HCT116 (cell line): ENCODE results near the gene APOLD1. TPM values are rescaled to one million over a fixed set of nuclear protein-coding genes. Genes with fewer than 3 reads are reported as not detected.
"Not testable (repeated sequence)": the region's sequence is repeated elsewhere in the genome, so short reads cannot be mapped to it uniquely, and the experiment has no call there.

Experiments
- ATAC-seq: fragments of 200-7000 bp; cut with Tn5 transposase; 2 replicates; pipeline ENCODE4 v1.9.1; 2020; ENCODE audit warnings: mild to moderate bottlenecking, moderate library complexity
- BruUV-seq: library from RNA; stranded (reverse); fragments of 400-500 nt; replicated peaks from 2 replicates; lab custom pipeline; 2021; lab: Mats Ljungman, UMichigan
- CTCF ChIA-PET: fragments of 300-600 bp; sonication (Branson Sonifier 250); formaldehyde crosslinking; loops from one replicate; lab custom pipeline; 2021; ENCODE audit warnings: antibody characterized with exemption; lab: Charles Lee
- POLR2A ChIA-PET: fragments of 300-600, 350-600 bp; sonication (Branson Sonifier 250); formaldehyde crosslinking; loops from one replicate; lab custom pipeline; 2021; ENCODE audit warnings: antibody characterized with exemption; lab: Charles Lee
- RAD21 ChIA-PET, 2 experiments: fragments of 300-600 bp; sonication (Branson Sonifier 250); formaldehyde crosslinking; loops; one replicate each; lab custom pipeline; 2023; ENCODE audit warnings: low total read pairs in 2 of 2; ENCODE audit not compliant: uncharacterized antibody in 2 of 2, unreplicated experiment in 2 of 2, low non-redundant PET in 1 of 2; lab: Charles Lee
- DNase-seq: peaks from one replicate; pipeline ENCODE4 v3.0.0-alpha.2; 2010; ENCODE audit warnings: low read depth, low spot score
- H2AFZ ChIP-seq: fragments of 200-600 bp; shearing (Covaris generic), sonication (generic); 2 replicates; pipeline ENCODE4 v1.6.1; 2017; ENCODE audit warnings: low read depth, mixed run types, mixed read lengths, antibody characterized with exemption, low read length; ENCODE audit not compliant: poor library complexity, severe bottlenecking
- H3K27ac ChIP-seq: 2 replicates; pipeline ENCODE4 v1.5.1; 2012; ENCODE audit warnings: low read depth, low read length
- H3K27me3 ChIP-seq: fragments of 200-600 bp; sonication (generic); 2 replicates; pipeline ENCODE4 v1.6.1; 2016; ENCODE audit warnings: mixed run types, low read length, mixed read lengths; ENCODE audit not compliant: insufficient read depth
- H3K36me3 ChIP-seq, 2 experiments: fragments of 200-500 bp in 1 of 2; fragments of 200-600 bp in 1 of 2; sonication (Bioruptor generic) in 1 of 2; sonication (generic) in 1 of 2; 2 replicates each; pipeline versions ENCODE4 v1.5.1 to v1.6.1; 2014 to 2016; ENCODE audit warnings: low read length in 2 of 2, inconsistent platforms in 1 of 2, mixed read lengths in 1 of 2, mixed run types in 1 of 2; ENCODE audit not compliant: insufficient read depth in 2 of 2, control insufficient read depth in 1 of 2
- H3K4me1 ChIP-seq, 2 experiments: fragments of 200-600 bp in 1 of 2; sonication (generic) in 1 of 2; 2 replicates each; pipeline versions ENCODE4 v1.5.1 to v1.6.1; 2012 to 2017; ENCODE audit warnings: low read length in 2 of 2, inconsistent platforms in 1 of 2, mild to moderate bottlenecking in 1 of 2, mixed read lengths in 1 of 2, mixed run types in 1 of 2, moderate library complexity in 1 of 2; ENCODE audit not compliant: insufficient read depth in 2 of 2, control insufficient read depth in 1 of 2
- H3K4me2 ChIP-seq: fragments of 200-600 bp; sonication (generic); 2 replicates; pipeline ENCODE4 v1.6.1; 2017; ENCODE audit warnings: mixed run types, low read length, mixed read lengths
- H3K4me3 ChIP-seq, 2 experiments: fragments of 200-600 bp in 1 of 2; sonication (generic) in 1 of 2; replicated peaks in 1 of 2; 2 replicates each; pipeline ENCODE4 v1.5.1; 2011 to 2016; ENCODE audit warnings: low read length in 2 of 2, control low read depth in 1 of 2, low read depth in 1 of 2, mild to moderate bottlenecking in 1 of 2, mixed read lengths in 1 of 2, mixed run types in 1 of 2
- H3K79me2 ChIP-seq: fragments of 200-600 bp; sonication (generic); 2 replicates; pipeline ENCODE4 v1.6.1; 2017; ENCODE audit warnings: mild to moderate bottlenecking, mixed run types, low read length, moderate library complexity, mixed read lengths; ENCODE audit not compliant: insufficient read depth
- H3K9ac ChIP-seq: fragments of 200-600 bp; sonication (generic); 2 replicates; pipeline ENCODE4 v1.6.1; 2016; ENCODE audit warnings: low read length, mixed read lengths
- H3K9me2 ChIP-seq: fragments of 200-600 bp; sonication (generic), shearing (Covaris generic); 2 replicates; pipeline ENCODE4 v1.6.1; 2017; ENCODE audit warnings: mixed run types, mild to moderate bottlenecking, moderate library complexity; ENCODE audit not compliant: insufficient read depth
- H3K9me3 ChIP-seq, 2 experiments: fragments of 200-500 bp in 1 of 2; fragments of 200-600 bp in 1 of 2; sonication (Bioruptor generic) in 1 of 2; sonication (generic) in 1 of 2; 2 replicates each; pipeline ENCODE4 v1.6.1; 2014 to 2017; ENCODE audit warnings: low read length in 2 of 2, mixed read lengths in 2 of 2, inconsistent platforms in 1 of 2, low read depth in 1 of 2, mild to moderate bottlenecking in 1 of 2, mixed run types in 1 of 2, moderate library complexity in 1 of 2; ENCODE audit not compliant: control insufficient read depth in 1 of 2, insufficient read depth in 1 of 2
- H4K20me1 ChIP-seq: fragments of 200-600 bp; sonication (generic), shearing (Covaris generic); 2 replicates; pipeline ENCODE4 v1.6.1; 2017; ENCODE audit warnings: mixed run types, mild to moderate bottlenecking, moderate library complexity; ENCODE audit not compliant: insufficient read depth
- CBX3 ChIP-seq: IDR thresholded peaks from 2 replicates; pipeline ENCODE4 v1.6.1; 2012; ENCODE audit warnings: low read depth
- EZH2phosphoT487 ChIP-seq: fragments of 200-600 bp; IDR thresholded peaks from 2 replicates; pipeline ENCODE4 v1.6.1; 2018; ENCODE audit warnings: antibody characterized with exemption, borderline replicate concordance
- REST ChIP-seq: IDR thresholded peaks from 2 replicates; pipeline ENCODE4 v1.6.1; 2012; ENCODE audit warnings: low read depth
- SP1 ChIP-seq: IDR thresholded peaks from 2 replicates; pipeline ENCODE4 v1.6.1; 2012; ENCODE audit warnings: low read depth
- YY1 ChIP-seq: IDR thresholded peaks from 2 replicates; pipeline ENCODE4 v1.6.1; 2011; ENCODE audit warnings: low read length, low read depth, moderate library complexity, mild to moderate bottlenecking; ENCODE audit not compliant: insufficient replicate concordance; ENCODE audit errors: extremely low read depth
- intact Hi-C: fragments of 100-400 bp; cut with micrococcal nuclease; formaldehyde crosslinking; loops from 2 replicates; pipeline ENCODE4 v1.10.0; 2022
- total RNA-seq: library from RNA; stranded (reverse); gene quantifications from one replicate; pipeline ENCODE4 v1.2.1, GENCODE V29; 2021; ENCODE audit not compliant: unreplicated experiment

Gene APOLD1
- total RNA-seq, 1 experiment from 2014 or later: 3.9 TPM

- POLR2A ChIA-PET: interaction anchor here (1.3 kb wide), 1 partner anchor 92 kb away, joined by 4 read pairs; the partner anchor contains the start of gene GPRC5A
- no peak overlapping the region for H3K4me3 ChIP-seq
- no peaks in the 10 kb centered on the region for H4K20me1 ChIP-seq
- ATAC-seq: no peak
- H3K4me1 ChIP-seq: peaks cover 26 to 43% of the 10 kb centered on the region in 2 experiments
- H3K4me2 ChIP-seq: no peak overlapping the region
- no peak overlapping the region for H2AFZ ChIP-seq
- no peaks in the 10 kb centered on the region for H3K9me3 ChIP-seq
- H3K79me2 ChIP-seq: no peaks in the 10 kb centered on the region
- RAD21 ChIA-PET: no interaction called here
- H3K27ac ChIP-seq: no peak overlapping the region
- no peaks in the 10 kb centered on the region for H3K27me3 ChIP-seq
- intact Hi-C loops: no loop called here
- TF ChIP-seq YY1 (no peak), EZH2phosphoT487 (no peak), CBX3 (no peak)
- no peak overlapping the region for H3K9ac ChIP-seq
- CTCF ChIA-PET: no interaction called here
- BruUV-seq: no TSS peak
- H3K36me3 ChIP-seq: no peaks in the 10 kb centered on the region
- H3K9me2 ChIP-seq: no peaks in the 10 kb centered on the region
- DNase-seq: no peak
These were observed 13.9 kb downstream of the APOLD1 start for GRCh38 chr12:12799163-12799920.

- RAD21 ChIA-PET: no interaction called here
- CTCF ChIA-PET: no interaction called here
- Histone ChIP-seq H3K79me2 (no peaks in the 10 kb centered on the region), H4K20me1 (no peaks in the 10 kb centered on the region), H3K36me3 (no peaks in the 10 kb centered on the region), H2AFZ (no peak overlapping the region), H3K4me2 (peak overlapping the region; percentile 10), H3K9me3 (no peaks in the 10 kb centered on the region), H3K4me1 (peaks cover 34 to 51% of the 10 kb centered on the region in 2 experiments), H3K9ac (no peak overlapping the region), H3K27ac (no peak overlapping the region), H3K4me3 (no peak overlapping the region), H3K27me3 (no peaks in the 10 kb centered on the region), H3K9me2 (no peaks in the 10 kb centered on the region)
- POLR2A ChIA-PET: no interaction called here
- TF ChIP-seq SP1 (0 out of 2 replicates have a peak, but pooled peaks have one; percentile 26), REST (no peak)
- ATAC-seq (no peak), DNase-seq (no peak)
- BruUV-seq: no TSS peak
- intact Hi-C loops: loop anchor here (10.0 kb wide), 1 partner anchor 404 kb away; no protein-coding TSS in a partner anchor
These were observed 15.1 kb downstream of the APOLD1 start for GRCh38 chr12:12800406-12801180.

- RAD21 ChIA-PET, H3K79me2 ChIP-seq, H3K4me3 ChIP-seq, DNase-seq, CTCF ChIA-PET, H3K4me2 ChIP-seq, H2AFZ ChIP-seq, BruUV-seq, H3K9me3 ChIP-seq, H4K20me1 ChIP-seq, H3K36me3 ChIP-seq, H3K9ac ChIP-seq, H3K27ac ChIP-seq, POLR2A ChIA-PET, ATAC-seq, H3K27me3 ChIP-seq, H3K9me2 ChIP-seq: not testable (repeated sequence)
- intact Hi-C loops: loop anchor here (10.0 kb wide), 1 partner anchor 403 kb away; no protein-coding TSS in a partner anchor
- H3K4me1 ChIP-seq: peaks cover 34 to 57% of the 10 kb centered on the region in 2 experiments
These were observed 16.2 kb downstream of the APOLD1 start for GRCh38 chr12:12801656-12802055.
